Measurements from ENCODE around the gene GOPC. TPM values are rescaled to one million over a fixed set of nuclear protein-coding genes. Genes with fewer than 3 reads are reported as not detected.
"Not testable (repeated sequence)": the region's sequence is repeated elsewhere in the genome, so short reads cannot be mapped to it uniquely, and the experiment has no call there.

The GOPC gene
- total RNA-seq (2014; rRNA removed; shearing (Covaris generic); ENCODE audit: low replicate concordance), result 15.4 and 18.5 TPM in 2 replicates

DNA sequence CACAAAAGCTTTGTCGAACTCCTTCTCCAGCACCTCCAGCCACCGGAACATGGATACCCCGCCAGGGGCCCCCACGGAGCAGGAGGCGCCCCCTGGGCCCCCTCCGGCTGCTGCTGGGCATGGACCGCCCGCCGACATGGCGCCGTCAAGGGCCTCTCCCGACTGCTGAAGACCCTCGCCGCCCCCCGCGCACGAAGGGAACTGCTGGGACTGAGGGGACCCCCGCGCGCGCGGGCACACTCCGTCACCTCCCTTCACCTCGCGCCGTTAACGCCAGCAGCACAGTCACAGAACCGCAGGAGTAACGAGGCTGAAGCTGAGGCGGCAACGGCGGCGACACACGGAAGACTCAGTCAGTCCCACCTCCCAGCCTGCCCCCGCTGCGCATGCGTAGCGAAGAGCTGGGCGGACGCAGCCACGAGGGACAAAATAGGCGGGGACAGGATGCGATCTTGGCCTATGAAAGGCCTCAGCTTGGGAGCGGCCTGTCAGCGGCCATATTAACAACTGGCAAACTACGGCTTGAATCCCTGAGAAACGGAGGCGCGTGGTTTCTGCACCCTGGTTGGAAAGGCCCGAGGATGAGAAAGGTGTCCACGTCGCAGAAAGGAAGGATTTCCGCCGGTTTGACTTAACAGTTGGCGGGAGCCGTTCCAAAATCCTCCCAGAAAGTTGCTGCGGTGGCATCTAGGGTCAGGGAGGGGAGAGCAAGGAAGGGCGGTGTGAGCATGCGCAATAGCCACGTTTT, at the start of gene GOPC:
TSS of gene GOPC (minus strand) at position 361 of the 748 bp plus-strand sequence. CDS start at position 138, 223 bp downstream.
- Histone ChIP-seq H3K9me3 (peaks cover 8% of the 10 kb centered on the region), H3K27me3 (no peaks in the 10 kb centered on the region), H3K4me3 (peak within 1 kb of the TSS; percentile 97), H3K36me3 (peaks cover 20% of the 10 kb centered on the region)
- DNase-seq, result peak; percentile 97

DNA sequence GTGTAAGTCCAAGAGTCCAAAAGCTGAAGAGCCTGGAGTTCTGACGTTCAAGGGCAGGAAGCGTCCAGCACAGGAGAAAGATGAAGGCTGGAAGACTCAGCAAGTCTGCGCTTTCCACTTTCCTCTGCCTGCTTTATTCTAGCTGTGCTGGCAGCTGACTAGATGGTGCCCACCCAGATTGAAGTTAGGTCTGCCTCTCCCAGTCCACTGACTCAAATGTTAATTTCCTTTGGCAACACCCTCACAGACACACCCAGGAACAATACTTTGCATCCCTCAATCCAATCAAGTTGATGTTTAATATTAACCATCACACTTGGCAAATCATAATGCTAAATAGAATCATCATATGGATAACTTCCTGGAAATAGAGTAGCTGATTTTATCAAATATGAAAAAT, 49.7 kb upstream of the GOPC start:
- DNase-seq, H3K36me3 ChIP-seq, H3K27me3 ChIP-seq, H3K9me3 ChIP-seq, H3K4me3 ChIP-seq: not testable (repeated sequence)

- DNase-seq, result no peak
- Histone ChIP-seq H3K36me3 (no peaks in the 10 kb centered on the region), H3K4me3 (no peak overlapping the region), H3K9me3 (no peaks in the 10 kb centered on the region), H3K27me3 (no peaks in the 10 kb centered on the region)
Measured at GRCh38 chr6:117642976-117643375, 40.7 kb upstream of the GOPC start.

- no peaks in the 10 kb centered on the region for H3K36me3 ChIP-seq
Measured at GRCh38 chr6:117637770-117638169, 35.5 kb upstream of the GOPC start.

DNA sequence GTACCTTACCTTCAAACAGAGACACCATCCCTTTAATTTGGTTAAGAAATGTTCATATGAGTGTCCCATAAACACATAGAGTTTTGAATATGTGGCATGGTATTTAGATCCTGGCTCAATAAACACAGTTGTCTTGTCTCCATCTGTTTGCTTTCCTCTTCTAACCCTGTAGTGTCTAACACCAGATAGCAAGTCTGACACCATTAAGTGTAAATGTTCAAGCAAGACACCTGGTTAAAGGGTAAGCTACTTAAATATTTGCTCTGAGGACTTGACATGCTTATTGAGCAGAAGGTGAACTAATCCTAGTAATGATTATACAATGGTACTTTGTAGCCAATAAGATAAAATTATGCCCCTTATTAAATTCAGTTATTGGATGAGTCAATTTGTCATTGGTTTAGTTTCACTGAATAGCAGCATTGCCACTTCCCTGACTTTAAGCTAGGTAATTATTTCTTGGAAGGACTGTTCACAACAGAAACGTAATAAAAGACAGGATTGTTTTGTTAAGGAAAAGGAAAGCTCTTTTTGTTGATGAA, 26.9 kb upstream of the GOPC start:
- Histone ChIP-seq H3K9me3 (peaks cover 16% of the 10 kb centered on the region), H3K36me3 (no peaks in the 10 kb centered on the region)
- no peak for DNase-seq

More at GRCh38 chr6:117637770-117638169, 35.5 kb upstream of the GOPC start:
- H3K27me3 ChIP-seq, result no peaks in the 10 kb centered on the region
- H3K4me3 ChIP-seq, result no peak overlapping the region
- H3K9me3 ChIP-seq, result no peaks in the 10 kb centered on the region
- no peak for DNase-seq

GRCh38 chr6:117627533-117627932, 25.2 kb upstream of the GOPC start:
- Histone ChIP-seq H3K27me3 (no peaks in the 10 kb centered on the region), H3K9me3 (peaks cover 16% of the 10 kb centered on the region), H3K4me3 (no peak overlapping the region), H3K36me3 (no peaks in the 10 kb centered on the region)
- no peak for DNase-seq

More for the DNA sequence above, 26.9 kb upstream of the GOPC start:
- Histone ChIP-seq H3K4me3 (no peak overlapping the region), H3K27me3 (no peaks in the 10 kb centered on the region)

DNA sequence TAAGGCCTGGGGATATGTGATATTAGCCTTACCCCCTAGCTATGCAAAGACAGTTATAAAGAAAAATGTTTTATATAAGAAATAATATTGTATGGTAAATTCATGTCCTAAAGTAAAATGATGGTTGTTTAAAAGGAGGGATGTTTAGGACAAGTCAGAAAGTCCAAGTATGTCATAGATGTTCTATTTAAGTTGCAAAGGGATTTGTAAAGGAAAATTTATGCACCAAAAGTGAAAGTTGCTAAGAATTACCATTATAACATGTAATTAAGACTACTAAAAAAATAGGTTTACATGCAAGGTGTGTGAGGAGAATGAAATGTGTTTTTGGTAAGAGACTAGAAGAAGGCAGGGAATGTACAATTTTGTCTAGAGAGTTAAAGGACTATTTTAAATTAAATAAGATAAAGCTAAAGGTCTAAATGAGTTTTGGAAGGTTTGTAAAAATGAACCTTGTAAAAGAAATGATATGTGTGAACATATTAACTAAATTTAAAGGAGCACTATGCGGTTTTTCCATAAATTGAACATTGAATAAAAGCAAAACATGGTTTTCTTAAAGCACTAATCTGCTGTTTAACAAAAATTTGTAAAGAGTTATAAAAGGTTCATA, 22.7 kb upstream of the GOPC start:
- Histone ChIP-seq H3K36me3 (no peaks in the 10 kb centered on the region), H3K9me3 (peaks cover 16% of the 10 kb centered on the region), H3K27me3 (no peaks in the 10 kb centered on the region), H3K4me3 (no peak overlapping the region)
- no peak for DNase-seq

GRCh38 chr6:117619178-117619577, 16.9 kb upstream of the GOPC start:
- Histone ChIP-seq H3K4me3 (no peak overlapping the region), H3K36me3 (no peaks in the 10 kb centered on the region), H3K27me3 (no peaks in the 10 kb centered on the region), H3K9me3 (no peaks in the 10 kb centered on the region)
- no peak for DNase-seq

GRCh38 chr6:117617210-117618035, 15.1 kb upstream of the GOPC start:
- no peaks in the 10 kb centered on the region for H3K27me3 ChIP-seq
- peak overlapping the region; percentile 24 for H3K4me3 ChIP-seq
- peak; percentile 5 for DNase-seq
- H3K9me3 ChIP-seq, result no peaks in the 10 kb centered on the region
- no peaks in the 10 kb centered on the region for H3K36me3 ChIP-seq

DNA sequence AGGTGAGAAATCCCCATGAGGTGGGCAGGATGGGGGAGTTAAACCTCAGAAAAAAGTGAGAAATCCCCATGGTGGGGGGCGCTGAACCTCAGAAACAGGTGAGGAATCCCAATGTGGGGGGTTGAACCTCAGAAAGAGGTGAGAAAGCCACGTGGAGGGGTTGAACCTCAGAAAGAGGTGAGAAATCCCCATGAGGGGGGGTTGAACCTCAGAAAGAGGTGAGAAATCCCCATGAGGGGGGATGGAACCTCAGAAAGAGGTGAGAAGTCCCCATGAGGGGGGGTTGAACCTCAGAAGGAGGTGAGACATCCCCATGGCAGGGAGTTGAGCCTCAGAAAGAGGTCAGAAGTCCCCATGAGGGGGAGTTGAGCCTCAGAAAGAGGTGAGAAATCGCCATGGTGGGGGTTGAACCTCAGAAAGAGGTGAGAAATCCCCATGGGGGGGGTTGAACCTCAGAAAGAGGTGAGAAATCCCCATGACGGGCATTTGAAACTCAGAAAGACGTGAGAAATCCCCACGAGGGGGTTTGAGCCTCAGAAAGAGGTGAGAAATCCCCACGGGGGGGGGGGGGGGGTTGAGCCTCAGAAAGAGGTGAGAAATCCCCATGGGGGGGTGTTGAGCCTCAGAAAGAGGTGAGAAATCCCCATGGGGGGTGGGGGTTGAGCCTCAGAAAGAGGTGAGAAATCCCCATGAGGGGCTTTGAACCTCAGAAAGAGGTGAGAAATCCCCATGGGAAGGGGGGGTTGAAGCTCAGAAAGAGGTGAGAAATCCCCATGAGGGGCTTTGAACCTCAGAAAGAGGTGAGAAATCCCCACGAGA, 14.3 kb upstream of the GOPC start:
- Histone ChIP-seq H3K27me3 (no peaks in the 10 kb centered on the region), H3K4me3 (peak overlapping the region; percentile 22), H3K9me3 (no peaks in the 10 kb centered on the region), H3K36me3 (no peaks in the 10 kb centered on the region)
- no peak for DNase-seq

GRCh38 chr6:117615750-117616390, 13.6 kb upstream of the GOPC start:
- Histone ChIP-seq H3K4me3 (peak overlapping the region; percentile 22), H3K9me3 (no peaks in the 10 kb centered on the region), H3K27me3 (no peaks in the 10 kb centered on the region), H3K36me3 (no peaks in the 10 kb centered on the region)
- DNase-seq, result peak; percentile 29

DNA sequence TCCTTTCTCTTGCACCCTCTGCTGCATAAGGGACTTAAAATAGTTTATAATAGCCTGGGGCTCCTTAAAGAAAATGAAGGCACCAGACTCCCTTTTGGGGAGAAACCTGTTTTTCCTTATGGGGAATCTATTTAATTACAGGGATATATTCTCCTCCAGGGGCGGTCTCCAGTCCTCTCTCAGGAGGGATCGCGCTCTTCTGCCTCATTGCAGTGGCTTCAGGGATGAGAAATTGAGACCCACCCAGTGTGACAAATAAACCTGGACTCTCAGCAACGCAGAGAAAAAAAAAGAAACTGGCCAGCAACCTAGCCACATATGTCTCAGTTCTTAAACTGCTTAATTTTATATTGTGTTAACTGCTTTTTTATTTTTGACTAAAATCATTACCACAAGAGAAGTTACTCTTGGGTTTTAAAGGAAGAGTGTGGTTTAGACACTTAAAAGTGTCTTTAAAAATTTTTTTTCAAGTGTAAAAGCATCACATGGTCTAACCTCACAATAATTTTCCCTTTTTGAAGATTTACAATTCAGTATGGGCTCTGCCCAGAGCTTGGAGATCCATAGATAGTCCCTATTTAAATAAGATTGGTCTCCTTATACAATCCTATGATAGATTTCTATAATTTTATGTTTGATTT, 11.7 kb upstream of the GOPC start:
- no peaks in the 10 kb centered on the region for H3K27me3 ChIP-seq
- no peaks in the 10 kb centered on the region for H3K36me3 ChIP-seq
- H3K9me3 ChIP-seq, result no peaks in the 10 kb centered on the region
- no peak overlapping the region for H3K4me3 ChIP-seq
- peak; percentile 6 for DNase-seq

DNA sequence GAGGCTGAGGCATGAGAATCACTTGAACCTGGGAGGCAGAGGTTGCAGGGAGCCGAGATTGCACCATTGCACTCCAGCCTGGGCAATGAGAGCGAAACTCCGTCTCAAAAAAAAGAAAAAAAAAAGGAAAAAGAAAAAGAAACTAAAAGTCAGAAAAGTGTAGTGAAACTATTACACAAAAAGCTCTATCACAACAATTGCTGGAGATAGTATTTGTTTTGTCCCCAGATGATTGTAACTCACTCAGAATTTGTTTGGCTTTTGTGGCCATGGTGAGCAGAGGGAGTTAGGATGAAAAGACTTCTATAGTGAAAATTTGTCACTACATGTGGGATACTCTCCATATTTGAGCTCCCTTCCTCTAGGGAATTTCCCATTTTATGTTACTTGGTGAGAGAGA, 5.2 kb upstream of the GOPC start:
- Histone ChIP-seq H3K9me3 (peaks cover 2% of the 10 kb centered on the region; the same call in 1 of the 2 replicates), H3K27me3 (no peaks in the 10 kb centered on the region), H3K4me3 (no peak overlapping the region), H3K36me3 (no peaks in the 10 kb centered on the region)
- DNase-seq, result no peak

DNA sequence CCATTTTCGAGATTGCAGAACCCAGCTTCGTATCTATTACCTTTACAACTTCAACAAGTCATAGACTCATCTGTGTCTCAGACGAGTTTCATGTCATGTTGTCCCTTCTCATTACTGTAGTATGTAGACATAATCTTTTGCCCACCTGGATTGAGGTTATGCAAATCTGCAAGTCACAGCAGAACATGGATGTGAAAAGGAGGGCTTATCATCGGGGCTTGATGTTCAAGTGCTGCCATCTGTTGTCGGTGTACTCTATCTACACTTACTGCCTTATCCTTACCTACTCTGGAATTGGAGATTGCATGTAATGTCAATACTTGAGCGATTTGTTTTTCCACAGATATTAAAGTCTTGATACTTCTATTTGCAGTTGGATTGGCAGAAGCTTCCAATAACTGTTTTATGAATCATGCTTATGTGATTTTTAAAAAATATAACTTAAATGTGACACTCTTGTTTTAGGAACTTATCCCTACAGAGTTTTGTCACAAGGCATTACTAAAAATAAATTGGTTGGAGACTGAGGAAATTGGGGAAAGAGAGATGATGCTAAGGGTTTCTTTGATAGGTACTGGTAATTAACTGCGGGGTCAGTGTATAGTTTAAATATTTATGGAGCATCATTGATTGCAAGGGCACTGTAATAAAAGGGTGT, 3.0 kb upstream of the GOPC start:
- H3K36me3 ChIP-seq, result no peaks in the 10 kb centered on the region; the same call in 1 of the 2 replicates
- H3K9me3 ChIP-seq, result peaks cover 2% of the 10 kb centered on the region; the same call in 1 of the 2 replicates
- no peaks in the 10 kb centered on the region for H3K27me3 ChIP-seq
- peak; percentile 22 for DNase-seq
- H3K4me3 ChIP-seq, result no peak overlapping the region

GRCh38 chr6:117603821-117604220, 1.5 kb upstream of the GOPC start:
- Histone ChIP-seq H3K36me3 (peaks cover 6% of the 10 kb centered on the region), H3K9me3 (peaks cover 2% of the 10 kb centered on the region; the same call in 1 of the 2 replicates), H3K4me3 (no peak overlapping the region), H3K27me3 (no peaks in the 10 kb centered on the region)
- DNase-seq, result no peak

Data from MG63 (cell line).